HCT116 (cell line): ENCODE results near the gene PADI2. TPM values are rescaled to one million over a fixed set of nuclear protein-coding genes. Genes with fewer than 3 reads are reported as not detected.

ENCODE experiments used
- ATAC-seq: fragments of 200-7000 bp; cut with Tn5 transposase; 2 replicates; pipeline ENCODE4 v1.9.1; 2020; ENCODE audit warnings: mild to moderate bottlenecking, moderate library complexity
- BruUV-seq: library from RNA; stranded (reverse); fragments of 400-500 nt; replicated peaks from 2 replicates; lab custom pipeline; 2021; lab: Mats Ljungman, UMichigan
- CTCF ChIA-PET: fragments of 300-600 bp; sonication (Branson Sonifier 250); formaldehyde crosslinking; loops from one replicate; lab custom pipeline; 2021; ENCODE audit warnings: antibody characterized with exemption; lab: Charles Lee
- POLR2A ChIA-PET: fragments of 300-600, 350-600 bp; sonication (Branson Sonifier 250); formaldehyde crosslinking; loops from one replicate; lab custom pipeline; 2021; ENCODE audit warnings: antibody characterized with exemption; lab: Charles Lee
- RAD21 ChIA-PET, 2 experiments: fragments of 300-600 bp; sonication (Branson Sonifier 250); formaldehyde crosslinking; loops; one replicate each; lab custom pipeline; 2023; ENCODE audit warnings: low total read pairs in 2 of 2; ENCODE audit not compliant: uncharacterized antibody in 2 of 2, unreplicated experiment in 2 of 2, low non-redundant PET in 1 of 2; lab: Charles Lee
- DNase-seq: peaks from one replicate; pipeline ENCODE4 v3.0.0-alpha.2; 2010; ENCODE audit warnings: low read depth, low spot score
- H2AFZ ChIP-seq: fragments of 200-600 bp; shearing (Covaris generic), sonication (generic); 2 replicates; pipeline ENCODE4 v1.6.1; 2017; ENCODE audit warnings: low read depth, mixed run types, mixed read lengths, antibody characterized with exemption, low read length; ENCODE audit not compliant: poor library complexity, severe bottlenecking
- H3K27ac ChIP-seq: 2 replicates; pipeline ENCODE4 v1.5.1; 2012; ENCODE audit warnings: low read depth, low read length
- H3K27me3 ChIP-seq: fragments of 200-600 bp; sonication (generic); 2 replicates; pipeline ENCODE4 v1.6.1; 2016; ENCODE audit warnings: mixed run types, low read length, mixed read lengths; ENCODE audit not compliant: insufficient read depth
- H3K36me3 ChIP-seq, 2 experiments: fragments of 200-500 bp in 1 of 2; fragments of 200-600 bp in 1 of 2; sonication (Bioruptor generic) in 1 of 2; sonication (generic) in 1 of 2; 2 replicates each; pipeline versions ENCODE4 v1.5.1 to v1.6.1; 2014 to 2016; ENCODE audit warnings: low read length in 2 of 2, inconsistent platforms in 1 of 2, mixed read lengths in 1 of 2, mixed run types in 1 of 2; ENCODE audit not compliant: insufficient read depth in 2 of 2, control insufficient read depth in 1 of 2
- H3K4me1 ChIP-seq, 2 experiments: fragments of 200-600 bp in 1 of 2; sonication (generic) in 1 of 2; 2 replicates each; pipeline versions ENCODE4 v1.5.1 to v1.6.1; 2012 to 2017; ENCODE audit warnings: low read length in 2 of 2, inconsistent platforms in 1 of 2, mild to moderate bottlenecking in 1 of 2, mixed read lengths in 1 of 2, mixed run types in 1 of 2, moderate library complexity in 1 of 2; ENCODE audit not compliant: insufficient read depth in 2 of 2, control insufficient read depth in 1 of 2
- H3K4me2 ChIP-seq: fragments of 200-600 bp; sonication (generic); 2 replicates; pipeline ENCODE4 v1.6.1; 2017; ENCODE audit warnings: mixed run types, low read length, mixed read lengths
- H3K4me3 ChIP-seq, 2 experiments: fragments of 200-600 bp in 1 of 2; sonication (generic) in 1 of 2; replicated peaks in 1 of 2; 2 replicates each; pipeline ENCODE4 v1.5.1; 2011 to 2016; ENCODE audit warnings: low read length in 2 of 2, control low read depth in 1 of 2, low read depth in 1 of 2, mild to moderate bottlenecking in 1 of 2, mixed read lengths in 1 of 2, mixed run types in 1 of 2
- H3K79me2 ChIP-seq: fragments of 200-600 bp; sonication (generic); 2 replicates; pipeline ENCODE4 v1.6.1; 2017; ENCODE audit warnings: mild to moderate bottlenecking, mixed run types, low read length, moderate library complexity, mixed read lengths; ENCODE audit not compliant: insufficient read depth
- H3K9ac ChIP-seq: fragments of 200-600 bp; sonication (generic); 2 replicates; pipeline ENCODE4 v1.6.1; 2016; ENCODE audit warnings: low read length, mixed read lengths
- H3K9me2 ChIP-seq: fragments of 200-600 bp; sonication (generic), shearing (Covaris generic); 2 replicates; pipeline ENCODE4 v1.6.1; 2017; ENCODE audit warnings: mixed run types, mild to moderate bottlenecking, moderate library complexity; ENCODE audit not compliant: insufficient read depth
- H3K9me3 ChIP-seq, 2 experiments: fragments of 200-500 bp in 1 of 2; fragments of 200-600 bp in 1 of 2; sonication (Bioruptor generic) in 1 of 2; sonication (generic) in 1 of 2; 2 replicates each; pipeline ENCODE4 v1.6.1; 2014 to 2017; ENCODE audit warnings: low read length in 2 of 2, mixed read lengths in 2 of 2, inconsistent platforms in 1 of 2, low read depth in 1 of 2, mild to moderate bottlenecking in 1 of 2, mixed run types in 1 of 2, moderate library complexity in 1 of 2; ENCODE audit not compliant: control insufficient read depth in 1 of 2, insufficient read depth in 1 of 2
- H4K20me1 ChIP-seq: fragments of 200-600 bp; sonication (generic), shearing (Covaris generic); 2 replicates; pipeline ENCODE4 v1.6.1; 2017; ENCODE audit warnings: mixed run types, mild to moderate bottlenecking, moderate library complexity; ENCODE audit not compliant: insufficient read depth
- CBX3 ChIP-seq: IDR thresholded peaks from 2 replicates; pipeline ENCODE4 v1.6.1; 2012; ENCODE audit warnings: low read depth
- CEBPB ChIP-seq: IDR thresholded peaks from 2 replicates; pipeline ENCODE4 v1.6.1; 2012; ENCODE audit warnings: low read depth
- EGR1 ChIP-seq: IDR thresholded peaks from 2 replicates; pipeline ENCODE4 v1.6.1; 2012; ENCODE audit warnings: low read depth
- ELF1 ChIP-seq: IDR thresholded peaks from 2 replicates; pipeline ENCODE4 v1.6.1; 2012; ENCODE audit warnings: low read depth, borderline replicate concordance
- EZH2 ChIP-seq: fragments of 200-600 bp; sonication (generic); IDR thresholded peaks from 2 replicates; pipeline ENCODE4 v1.6.1; 2017; ENCODE audit warnings: antibody characterized with exemption, mixed run types
- EZH2phosphoT487 ChIP-seq: fragments of 200-600 bp; IDR thresholded peaks from 2 replicates; pipeline ENCODE4 v1.6.1; 2018; ENCODE audit warnings: antibody characterized with exemption, borderline replicate concordance
- FOSL1 ChIP-seq: IDR thresholded peaks from 2 replicates; pipeline ENCODE4 v1.6.1; 2012; ENCODE audit warnings: low read depth
- POLR2A ChIP-seq: IDR thresholded peaks from 2 replicates; pipeline ENCODE4 v1.7.0; 2011; ENCODE audit warnings: borderline replicate concordance; ENCODE audit not compliant: insufficient read depth, insufficient read length; ENCODE audit errors: extremely low read depth
- RAD21 ChIP-seq: IDR thresholded peaks from 2 replicates; pipeline ENCODE4 v1.6.1; 2012; ENCODE audit warnings: low read depth, mild to moderate bottlenecking
- SP1 ChIP-seq: IDR thresholded peaks from 2 replicates; pipeline ENCODE4 v1.6.1; 2012; ENCODE audit warnings: low read depth
- TCF7L2 ChIP-seq: IDR thresholded peaks from 2 replicates; pipeline ENCODE4 v1.7.0; 2011; ENCODE audit warnings: borderline replicate concordance, inconsistent platforms; ENCODE audit not compliant: insufficient read depth, insufficient read length; ENCODE audit errors: extremely low read depth
- ZFX ChIP-seq: fragments of 450-650 bp; IDR thresholded peaks from 2 replicates; pipeline ENCODE4 v1.6.1; 2017
- ZNF274 ChIP-seq: fragments of 200-500 bp; sonication (Bioruptor generic); IDR thresholded peaks from 2 replicates; pipeline ENCODE4 v1.6.1; 2014; ENCODE audit warnings: mild to moderate bottlenecking, low read depth, low read length, inconsistent platforms
- intact Hi-C: fragments of 100-400 bp; cut with micrococcal nuclease; formaldehyde crosslinking; loops from 2 replicates; pipeline ENCODE4 v1.10.0; 2022
- total RNA-seq: library from RNA; stranded (reverse); gene quantifications from one replicate; pipeline ENCODE4 v1.2.1, GENCODE V29; 2021; ENCODE audit not compliant: unreplicated experiment
- TF ChIP-seq, protein P1 (sequence below): IDR thresholded peaks from 2 replicates; pipeline ENCODE4 v1.6.1; 2012
- TF ChIP-seq, protein P2 (sequence below): IDR thresholded peaks from 2 replicates; pipeline ENCODE4 v1.6.1; 2011; ENCODE audit warnings: mild to moderate bottlenecking, low read length, moderate library complexity; ENCODE audit not compliant: insufficient replicate concordance; ENCODE audit errors: extremely low read depth
- TF ChIP-seq, protein P3 (sequence below): IDR thresholded peaks from 2 replicates; pipeline ENCODE4 v1.6.1; 2012; ENCODE audit warnings: low read depth
- TF ChIP-seq, protein P4 (sequence below): IDR thresholded peaks from 2 replicates; pipeline ENCODE4 v1.6.1; 2012

The PADI2 gene
- total RNA-seq, 1 experiment from 2014 or later, result 2.7 TPM

DNA sequence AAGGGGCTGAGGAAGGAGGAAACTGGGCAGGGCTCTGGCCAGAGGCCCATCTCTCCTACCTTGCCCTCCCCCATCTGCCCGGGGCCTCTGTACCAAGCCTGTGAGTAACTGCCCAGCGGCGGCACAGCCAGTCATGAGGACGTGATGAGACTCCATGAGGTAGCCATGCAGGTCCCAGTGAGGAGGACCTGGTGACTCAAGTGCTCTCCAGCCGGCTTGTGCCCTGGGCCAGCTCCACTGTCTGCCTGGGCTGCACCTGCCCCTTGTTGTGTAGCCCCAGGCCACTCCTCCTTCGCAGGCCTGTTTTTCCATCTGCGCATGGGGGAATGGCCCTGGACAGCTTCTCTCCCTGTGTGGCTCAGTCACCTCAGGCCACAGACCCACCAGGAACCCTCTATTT is 43.7 kb upstream of the PADI2 start:
- Histone ChIP-seq H3K4me1 (peaks cover 0 to 8% of the 10 kb centered on the region in 2 experiments; a peak in 3 of 4 replicates), H3K9me3 (no peaks in the 10 kb centered on the region), H3K9me2 (no peaks in the 10 kb centered on the region), H3K36me3 (no peaks in the 10 kb centered on the region), H3K4me3 (no peak overlapping the region), H3K9ac (no peak overlapping the region), H3K79me2 (no peaks in the 10 kb centered on the region), H3K27ac (no peak overlapping the region), H2AFZ (no peak overlapping the region), H3K4me2 (no peak overlapping the region), H3K27me3 (no peaks in the 10 kb centered on the region), H4K20me1 (no peaks in the 10 kb centered on the region)
- RAD21 ChIA-PET, result no interaction called here
- intact Hi-C loops, result no loop called here
- BruUV-seq, result no TSS peak
- DNase-seq (no peak), ATAC-seq (no peak)
- POLR2A ChIA-PET, result no interaction called here
- no peak for TF ChIP-seq SP1
- TF ChIP-seq, protein P1, sequence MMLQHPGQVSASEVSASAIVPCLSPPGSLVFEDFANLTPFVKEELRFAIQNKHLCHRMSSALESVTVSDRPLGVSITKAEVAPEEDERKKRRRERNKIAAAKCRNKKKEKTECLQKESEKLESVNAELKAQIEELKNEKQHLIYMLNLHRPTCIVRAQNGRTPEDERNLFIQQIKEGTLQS, result no peak
- TF ChIP-seq, protein P2, sequence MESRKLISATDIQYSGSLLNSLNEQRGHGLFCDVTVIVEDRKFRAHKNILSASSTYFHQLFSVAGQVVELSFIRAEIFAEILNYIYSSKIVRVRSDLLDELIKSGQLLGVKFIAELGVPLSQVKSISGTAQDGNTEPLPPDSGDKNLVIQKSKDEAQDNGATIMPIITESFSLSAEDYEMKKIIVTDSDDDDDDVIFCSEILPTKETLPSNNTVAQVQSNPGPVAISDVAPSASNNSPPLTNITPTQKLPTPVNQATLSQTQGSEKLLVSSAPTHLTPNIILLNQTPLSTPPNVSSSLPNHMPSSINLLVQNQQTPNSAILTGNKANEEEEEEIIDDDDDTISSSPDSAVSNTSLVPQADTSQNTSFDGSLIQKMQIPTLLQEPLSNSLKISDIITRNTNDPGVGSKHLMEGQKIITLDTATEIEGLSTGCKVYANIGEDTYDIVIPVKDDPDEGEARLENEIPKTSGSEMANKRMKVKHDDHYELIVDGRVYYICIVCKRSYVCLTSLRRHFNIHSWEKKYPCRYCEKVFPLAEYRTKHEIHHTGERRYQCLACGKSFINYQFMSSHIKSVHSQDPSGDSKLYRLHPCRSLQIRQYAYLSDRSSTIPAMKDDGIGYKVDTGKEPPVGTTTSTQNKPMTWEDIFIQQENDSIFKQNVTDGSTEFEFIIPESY, result no peak
- no peak for TF ChIP-seq CEBPB
- TF ChIP-seq ZNF274, result no peak
- no peak for TF ChIP-seq EZH2
- no peak for TF ChIP-seq ZFX
- TF ChIP-seq ELF1, result no peak
- TF ChIP-seq EGR1, result no peak
- no peak for TF ChIP-seq RAD21
- TF ChIP-seq, protein P3, sequence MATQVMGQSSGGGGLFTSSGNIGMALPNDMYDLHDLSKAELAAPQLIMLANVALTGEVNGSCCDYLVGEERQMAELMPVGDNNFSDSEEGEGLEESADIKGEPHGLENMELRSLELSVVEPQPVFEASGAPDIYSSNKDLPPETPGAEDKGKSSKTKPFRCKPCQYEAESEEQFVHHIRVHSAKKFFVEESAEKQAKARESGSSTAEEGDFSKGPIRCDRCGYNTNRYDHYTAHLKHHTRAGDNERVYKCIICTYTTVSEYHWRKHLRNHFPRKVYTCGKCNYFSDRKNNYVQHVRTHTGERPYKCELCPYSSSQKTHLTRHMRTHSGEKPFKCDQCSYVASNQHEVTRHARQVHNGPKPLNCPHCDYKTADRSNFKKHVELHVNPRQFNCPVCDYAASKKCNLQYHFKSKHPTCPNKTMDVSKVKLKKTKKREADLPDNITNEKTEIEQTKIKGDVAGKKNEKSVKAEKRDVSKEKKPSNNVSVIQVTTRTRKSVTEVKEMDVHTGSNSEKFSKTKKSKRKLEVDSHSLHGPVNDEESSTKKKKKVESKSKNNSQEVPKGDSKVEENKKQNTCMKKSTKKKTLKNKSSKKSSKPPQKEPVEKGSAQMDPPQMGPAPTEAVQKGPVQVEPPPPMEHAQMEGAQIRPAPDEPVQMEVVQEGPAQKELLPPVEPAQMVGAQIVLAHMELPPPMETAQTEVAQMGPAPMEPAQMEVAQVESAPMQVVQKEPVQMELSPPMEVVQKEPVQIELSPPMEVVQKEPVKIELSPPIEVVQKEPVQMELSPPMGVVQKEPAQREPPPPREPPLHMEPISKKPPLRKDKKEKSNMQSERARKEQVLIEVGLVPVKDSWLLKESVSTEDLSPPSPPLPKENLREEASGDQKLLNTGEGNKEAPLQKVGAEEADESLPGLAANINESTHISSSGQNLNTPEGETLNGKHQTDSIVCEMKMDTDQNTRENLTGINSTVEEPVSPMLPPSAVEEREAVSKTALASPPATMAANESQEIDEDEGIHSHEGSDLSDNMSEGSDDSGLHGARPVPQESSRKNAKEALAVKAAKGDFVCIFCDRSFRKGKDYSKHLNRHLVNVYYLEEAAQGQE, result no peak
- no peak for TF ChIP-seq FOSL1
- no peak for TF ChIP-seq EZH2phosphoT487
- no peak for TF ChIP-seq TCF7L2
- no peak for TF ChIP-seq CBX3
- TF ChIP-seq POLR2A, result no peak
- TF ChIP-seq, protein P4, sequence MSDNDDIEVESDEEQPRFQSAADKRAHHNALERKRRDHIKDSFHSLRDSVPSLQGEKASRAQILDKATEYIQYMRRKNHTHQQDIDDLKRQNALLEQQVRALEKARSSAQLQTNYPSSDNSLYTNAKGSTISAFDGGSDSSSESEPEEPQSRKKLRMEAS, result no peak
- CTCF ChIA-PET, result no interaction called here
